Peyer's patch (tissue), 4 donors: Measurements from ENCODE around the gene VAX1.

ENCODE experiments used
- POLR2A ChIP-seq, 2 donors: fragments of 450-650 bp; IDR thresholded peaks; one replicate each; pipeline ENCODE4 v1.5.1; 2017; ENCODE audit warnings: antibody characterized with exemption in 2 of 2, mild to moderate bottlenecking in 2 of 2, moderate library complexity in 2 of 2
- TF ChIP-seq, protein P1 (sequence below), 6 experiments: fragments of 450-650 bp in 4 of 6; fragments of 200-600 bp in 2 of 6; sonication (generic) in 1 of 6; IDR thresholded peaks; one replicate each; pipeline ENCODE4 v1.5.1; 2017 to 2019; ENCODE audit warnings: antibody characterized with exemption in 6 of 6, mild to moderate bottlenecking in 3 of 6, moderate library complexity in 1 of 6

DNA sequence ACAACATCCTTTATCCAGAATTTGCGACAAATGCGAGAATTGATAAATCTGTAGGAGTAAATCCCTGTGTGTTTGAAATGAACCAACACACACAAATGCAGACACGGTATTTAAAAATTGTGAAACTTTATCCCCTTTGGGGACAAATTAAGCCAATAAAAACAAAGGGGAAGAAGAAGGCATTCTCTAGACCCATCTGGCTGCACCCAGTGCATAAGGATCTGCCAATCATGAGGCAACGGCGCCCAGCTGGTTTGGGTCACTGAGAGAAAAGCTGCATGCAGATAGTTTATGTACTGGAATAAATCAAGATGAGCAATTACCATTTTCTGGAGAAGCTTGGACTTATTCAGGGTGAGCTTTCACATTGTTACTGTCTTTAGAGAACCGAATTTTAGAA, 45.7 kb downstream of the VAX1 start:
- TF ChIP-seq, protein P1, sequence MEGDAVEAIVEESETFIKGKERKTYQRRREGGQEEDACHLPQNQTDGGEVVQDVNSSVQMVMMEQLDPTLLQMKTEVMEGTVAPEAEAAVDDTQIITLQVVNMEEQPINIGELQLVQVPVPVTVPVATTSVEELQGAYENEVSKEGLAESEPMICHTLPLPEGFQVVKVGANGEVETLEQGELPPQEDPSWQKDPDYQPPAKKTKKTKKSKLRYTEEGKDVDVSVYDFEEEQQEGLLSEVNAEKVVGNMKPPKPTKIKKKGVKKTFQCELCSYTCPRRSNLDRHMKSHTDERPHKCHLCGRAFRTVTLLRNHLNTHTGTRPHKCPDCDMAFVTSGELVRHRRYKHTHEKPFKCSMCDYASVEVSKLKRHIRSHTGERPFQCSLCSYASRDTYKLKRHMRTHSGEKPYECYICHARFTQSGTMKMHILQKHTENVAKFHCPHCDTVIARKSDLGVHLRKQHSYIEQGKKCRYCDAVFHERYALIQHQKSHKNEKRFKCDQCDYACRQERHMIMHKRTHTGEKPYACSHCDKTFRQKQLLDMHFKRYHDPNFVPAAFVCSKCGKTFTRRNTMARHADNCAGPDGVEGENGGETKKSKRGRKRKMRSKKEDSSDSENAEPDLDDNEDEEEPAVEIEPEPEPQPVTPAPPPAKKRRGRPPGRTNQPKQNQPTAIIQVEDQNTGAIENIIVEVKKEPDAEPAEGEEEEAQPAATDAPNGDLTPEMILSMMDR (IDR thresholded peaks at IDR 0.05), result no peak
- no peak for TF ChIP-seq POLR2A (IDR thresholded peaks at IDR 0.05)
